ENCODE results near the gene CR1. TPM values are rescaled to one million over a fixed set of nuclear protein-coding genes. Genes with fewer than 3 reads are reported as not detected.

CR1 gene
- total and polyA plus RNA-seq, 9 of the 15 experiments (the other 6 are each of a cell fraction or from before 2014, with no cell fraction given): 0.07 to 0.47 (median 0.18) TPM

GRCh38 chr1:207619871-207620542, 124.0 kb downstream of the CR1 start (continued):
- TF ChIP-seq AFF1 (IDR thresholded peaks at IDR 0.05; ENCODE audit: low read depth in 1 of 2, partially characterized antibody in 2 of 2): no peak
- no peak for TF ChIP-seq COPS2 (conservative IDR thresholded peaks at IDR 0.05)
- TF ChIP-seq ZNF263 (CRISPR knock-in tag; IDR thresholded peaks at IDR 0.05; ENCODE audit: borderline replicate concordance): peak; percentile 90; the same call in 1 of the 2 replicates
- no peak for TF ChIP-seq KAT7 (CRISPR knock-in tag; IDR thresholded peaks at IDR 0.05; ENCODE audit: borderline replicate concordance)
- TF ChIP-seq TAL1 (IDR thresholded peaks at IDR 0.05): peak; percentile 24; the same call in 1 of the 2 replicates
- peak; percentile 76 for TF ChIP-seq SPI1 (IDR thresholded peaks at IDR 0.05; ENCODE audit: borderline replicate concordance, low read depth, low read length)
- peak; percentile 69; the same call in 1 of the 2 replicates for TF ChIP-seq SMC3 (conservative IDR thresholded peaks at IDR 0.05; ENCODE audit: insufficient read depth, low read depth, low read length)
- no peak for TF ChIP-seq THRAP3 (IDR thresholded peaks at IDR 0.05; ENCODE audit: borderline replicate concordance)
- peak; percentile 47; the same call in 1 of the 2 replicates for TF ChIP-seq TEAD4 (IDR thresholded peaks at IDR 0.05; ENCODE audit: low read length)
- TF ChIP-seq TEAD4 (CRISPR knock-in tag; IDR thresholded peaks at IDR 0.05; ENCODE audit: borderline replicate concordance): no peak
- TF ChIP-seq, protein P1, sequence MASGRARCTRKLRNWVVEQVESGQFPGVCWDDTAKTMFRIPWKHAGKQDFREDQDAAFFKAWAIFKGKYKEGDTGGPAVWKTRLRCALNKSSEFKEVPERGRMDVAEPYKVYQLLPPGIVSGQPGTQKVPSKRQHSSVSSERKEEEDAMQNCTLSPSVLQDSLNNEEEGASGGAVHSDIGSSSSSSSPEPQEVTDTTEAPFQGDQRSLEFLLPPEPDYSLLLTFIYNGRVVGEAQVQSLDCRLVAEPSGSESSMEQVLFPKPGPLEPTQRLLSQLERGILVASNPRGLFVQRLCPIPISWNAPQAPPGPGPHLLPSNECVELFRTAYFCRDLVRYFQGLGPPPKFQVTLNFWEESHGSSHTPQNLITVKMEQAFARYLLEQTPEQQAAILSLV (tag; IDR thresholded peaks at IDR 0.05): no peak
- no peak for TF ChIP-seq RFX1 (IDR thresholded peaks at IDR 0.05)
- TF ChIP-seq ZNF133 (CRISPR knock-in tag; IDR thresholded peaks at IDR 0.05): no peak
- TF ChIP-seq SETDB1 (IDR thresholded peaks at IDR 0.05; ENCODE audit: low read length): no peak
- TF ChIP-seq ZNF121 (CRISPR knock-in tag; conservative IDR thresholded peaks at IDR 0.05): no peak
- TF ChIP-seq RAD21 (CRISPR knock-in tag; conservative IDR thresholded peaks at IDR 0.05 in 1 of 2, IDR thresholded peaks at IDR 0.05 in 1 of 2): peak; percentile 44 to 78
- TF ChIP-seq, protein P2, sequence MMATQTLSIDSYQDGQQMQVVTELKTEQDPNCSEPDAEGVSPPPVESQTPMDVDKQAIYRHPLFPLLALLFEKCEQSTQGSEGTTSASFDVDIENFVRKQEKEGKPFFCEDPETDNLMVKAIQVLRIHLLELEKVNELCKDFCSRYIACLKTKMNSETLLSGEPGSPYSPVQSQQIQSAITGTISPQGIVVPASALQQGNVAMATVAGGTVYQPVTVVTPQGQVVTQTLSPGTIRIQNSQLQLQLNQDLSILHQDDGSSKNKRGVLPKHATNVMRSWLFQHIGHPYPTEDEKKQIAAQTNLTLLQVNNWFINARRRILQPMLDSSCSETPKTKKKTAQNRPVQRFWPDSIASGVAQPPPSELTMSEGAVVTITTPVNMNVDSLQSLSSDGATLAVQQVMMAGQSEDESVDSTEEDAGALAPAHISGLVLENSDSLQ (IDR thresholded peaks at IDR 0.05): 0 out of 2 replicates have a peak, but pooled peaks have one; percentile 15
- no peak for TF ChIP-seq RB1 (IDR thresholded peaks at IDR 0.05; ENCODE audit: low read depth)
- no peak for TF ChIP-seq BCOR (IDR thresholded peaks at IDR 0.05)
- TF ChIP-seq, protein P3, sequence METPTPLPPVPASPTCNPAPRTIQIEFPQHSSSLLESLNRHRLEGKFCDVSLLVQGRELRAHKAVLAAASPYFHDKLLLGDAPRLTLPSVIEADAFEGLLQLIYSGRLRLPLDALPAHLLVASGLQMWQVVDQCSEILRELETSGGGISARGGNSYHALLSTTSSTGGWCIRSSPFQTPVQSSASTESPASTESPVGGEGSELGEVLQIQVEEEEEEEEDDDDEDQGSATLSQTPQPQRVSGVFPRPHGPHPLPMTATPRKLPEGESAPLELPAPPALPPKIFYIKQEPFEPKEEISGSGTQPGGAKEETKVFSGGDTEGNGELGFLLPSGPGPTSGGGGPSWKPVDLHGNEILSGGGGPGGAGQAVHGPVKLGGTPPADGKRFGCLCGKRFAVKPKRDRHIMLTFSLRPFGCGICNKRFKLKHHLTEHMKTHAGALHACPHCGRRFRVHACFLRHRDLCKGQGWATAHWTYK (CRISPR knock-in tag; IDR thresholded peaks at IDR 0.05): no peak
- TF ChIP-seq ESRRA (IDR thresholded peaks at IDR 0.05; ENCODE audit: borderline replicate concordance, low read depth): no peak
